B cell (primary cell): ENCODE data around the gene MRPL17. TPM values are rescaled to one million over a fixed set of nuclear protein-coding genes. Genes with fewer than 3 reads are reported as not detected.

Experiments
- ATAC-seq: fragments of 200-7000 bp; cut with Tn5 transposase; one replicate; pipeline ENCODE4 v1.10.0; 2021; ENCODE audit warnings: low read depth, mild to moderate bottlenecking, moderate number of reproducible peaks, moderate library complexity
- CTCF ChIA-PET: fragments of 350-600 bp; sonication (Branson Sonifier 250); formaldehyde crosslinking; loops from one replicate; lab custom pipeline; 2021; ENCODE audit warnings: antibody characterized with exemption, inconsistent platforms; lab: Charles Lee
- POLR2A ChIA-PET: fragments of 350-600 bp; sonication (Branson Sonifier 250); formaldehyde crosslinking; loops from one replicate; lab custom pipeline; 2021; ENCODE audit warnings: antibody characterized with exemption; lab: Charles Lee
- DNase-seq: peaks from one replicate; pipeline ENCODE4 v3.0.0; 2013
- H2AFZ ChIP-seq: 2 replicates; pipeline ENCODE4 v1.6.1; 2012; ENCODE audit warnings: mild to moderate bottlenecking, low read depth, low read length; ENCODE audit not compliant: insufficient read depth, poor library complexity, severe bottlenecking
- H3K27ac ChIP-seq, 2 donors: 1 replicate in 1 of 2; 2 replicates in 1 of 2; pipeline ENCODE4 v1.5.1; 2012 to 2013; ENCODE audit warnings: low read length in 2 of 2, mild to moderate bottlenecking in 2 of 2, moderate library complexity in 1 of 2
- H3K27me3 ChIP-seq, 4 experiments: fragments of 200-600 bp in 1 of 4; sonication (generic) in 1 of 4; replicated peaks in 1 of 4; 1 replicate in 2 of 4; 2 replicates in 2 of 4; pipeline versions ENCODE4 v1.6.1 to v1.7.0; 2013 to 2016; ENCODE audit warnings: low read length in 3 of 4, mild to moderate bottlenecking in 2 of 4, mixed read lengths in 1 of 4, moderate library complexity in 1 of 4; ENCODE audit not compliant: insufficient read depth in 4 of 4, control insufficient read depth in 3 of 4; ENCODE audit errors: control extremely low read depth in 1 of 4
- H3K36me3 ChIP-seq, 2 experiments: replicated peaks in 1 of 2; 1 replicate in 1 of 2; 2 replicates in 1 of 2; pipeline versions ENCODE4 v1.6.1 to v1.7.1; 2013; ENCODE audit warnings: low read length in 1 of 2; ENCODE audit not compliant: insufficient read depth in 2 of 2, control insufficient read depth in 1 of 2; ENCODE audit errors: control extremely low read depth in 1 of 2, extremely low read depth in 1 of 2
- H3K4me1 ChIP-seq, 2 donors: fragments of 200-600 bp in 1 of 2; sonication (generic) in 1 of 2; 1 replicate in 1 of 2; 2 replicates in 1 of 2; pipeline versions ENCODE4 v1.5.1 to v1.6.1; 2013 to 2017; ENCODE audit warnings: low read length in 2 of 2; ENCODE audit not compliant: control insufficient read depth in 2 of 2, insufficient read depth in 2 of 2
- H3K4me2 ChIP-seq: replicated peaks from 2 replicates; pipeline ENCODE3; 2012; ENCODE audit warnings: mild to moderate bottlenecking, low read depth, low read length; ENCODE audit not compliant: poor library complexity, severe bottlenecking
- H3K4me3 ChIP-seq, 5 experiments: fragments of 200-600 bp in 1 of 5; sonication (generic) in 1 of 5; 1 replicate in 3 of 5; 2 replicates in 2 of 5; pipeline versions ENCODE4 v1.5.1 to v1.7.0; 2011 to 2016; ENCODE audit warnings: low read length in 4 of 5, mild to moderate bottlenecking in 4 of 5, low read depth in 2 of 5, control low read depth in 1 of 5, moderate library complexity in 1 of 5; ENCODE audit not compliant: insufficient read depth in 1 of 5; ENCODE audit errors: control extremely low read depth in 1 of 5, extremely low read depth in 1 of 5
- H3K79me2 ChIP-seq: fragments of 200-600 bp; sonication (generic); one replicate; pipeline ENCODE4 v1.6.0; 2016; ENCODE audit warnings: low read length; ENCODE audit not compliant: control insufficient read depth, insufficient read depth
- H3K9ac ChIP-seq: fragments of 200-600 bp; sonication (generic); 2 replicates; pipeline ENCODE4 v1.6.1; 2017; ENCODE audit warnings: mild to moderate bottlenecking, low read length, moderate library complexity
- H3K9me3 ChIP-seq, 3 donors: one replicate each; pipeline versions ENCODE4 v1.6.1 to v1.7.1; 2013; ENCODE audit warnings: low read length in 2 of 3; ENCODE audit not compliant: control insufficient read depth in 2 of 3, insufficient read depth in 1 of 3; ENCODE audit errors: control extremely low read depth in 1 of 3
- H4K20me1 ChIP-seq: 2 replicates; pipeline ENCODE4 v1.6.0; 2012; ENCODE audit warnings: mild to moderate bottlenecking, low read length; ENCODE audit not compliant: insufficient read depth, control insufficient read depth, poor library complexity, severe bottlenecking
- H3K27ac Mint-ChIP-seq: one replicate; pipeline ENCODE4 v1.8.0; 2021; ENCODE audit warnings: mixed read lengths
- H3K27me3 Mint-ChIP-seq: one replicate; pipeline ENCODE4 v1.8.0; 2021; ENCODE audit warnings: mixed read lengths
- H3K4me1 Mint-ChIP-seq: one replicate; pipeline ENCODE4 v1.8.0; 2021; ENCODE audit warnings: mixed read lengths
- H3K4me3 Mint-ChIP-seq: one replicate; pipeline ENCODE4 v1.8.0; 2021; ENCODE audit warnings: mixed read lengths
- H3K9me3 Mint-ChIP-seq: one replicate; pipeline ENCODE4 v1.8.0; 2022; ENCODE audit warnings: mixed read lengths; ENCODE audit not compliant: insufficient read depth
- EZH2 ChIP-seq: IDR thresholded peaks from 2 replicates; pipeline ENCODE4 v1.6.1; 2012; ENCODE audit warnings: borderline replicate concordance, low read depth, mild to moderate bottlenecking, moderate library complexity, low read length; ENCODE audit not compliant: insufficient read depth, poor library complexity, severe bottlenecking
- WGBS: methylation state at CpG from one replicate; pipeline ENCODE4 v1.1.5; 2013; ENCODE audit warnings: missing lambda C conversion rate; ENCODE audit not compliant: insufficient coverage; 5-methylcytosine and 5-hydroxymethylcytosine counted together
- intact Hi-C: fragments of 100-400 bp; cut with micrococcal nuclease; formaldehyde crosslinking; loops from one replicate; pipeline ENCODE4 v1.10.0; 2022
- polyA plus RNA-seq: library from polyadenylated mRNA; depleted of rRNA; stranded (reverse); fragments of >200 nt; gene quantifications from 2 replicates; pipeline ENCODE4 v1.2.3, GENCODE V29; 2012
- total RNA-seq, 2 donors: library from RNA; stranded (reverse); fragments of 120-200 nt in 1 of 2; gene quantifications; 1 replicate in 1 of 2; 2 replicates in 1 of 2; pipeline versions ENCODE4 v1.2.3 to v1.2.4, GENCODE V29; 2013 to 2022
- TF ChIP-seq, protein P1 (sequence below): fragments of 200-600 bp; IDR thresholded peaks from one replicate; pipeline ENCODE4 v1.8.0; 2022; ENCODE audit warnings: antibody characterized with exemption, mild to moderate bottlenecking

MRPL17 gene
- total and polyA plus RNA-seq, 2 donors (not counting 1 experiment from before 2014, with no cell fraction given), result 9.9 to 18.2 TPM

DNA sequence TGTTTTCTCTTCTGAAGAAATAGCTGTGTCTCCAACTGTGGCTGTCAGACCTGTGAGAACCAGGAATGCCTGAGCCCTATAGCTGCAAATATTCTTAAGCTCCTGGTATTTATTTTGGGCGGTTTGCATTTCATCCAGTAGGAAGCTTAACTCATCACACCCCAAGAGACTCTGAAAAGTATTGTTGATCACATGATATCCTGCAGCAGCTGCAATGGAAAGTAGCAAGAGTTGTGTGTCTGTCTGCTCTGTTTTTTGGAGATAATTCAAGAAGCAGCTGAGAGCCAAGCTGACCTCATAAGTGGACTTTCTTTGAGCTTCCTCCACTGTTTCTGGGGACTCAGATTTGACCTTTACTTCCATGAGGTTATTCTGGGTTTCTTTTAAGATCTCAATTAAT is 36.4 kb upstream of the MRPL17 start:
- no peak overlapping the region for H3K4me3 Mint-ChIP-seq
- ATAC-seq, result no peak
- no peaks in the 10 kb centered on the region for H3K9me3 Mint-ChIP-seq
- peaks cover 76% of the 10 kb centered on the region for H3K79me2 ChIP-seq
- H3K9me3 ChIP-seq, result no peaks in the 10 kb centered on the region
- no peak overlapping the region for H2AFZ ChIP-seq
- CTCF ChIA-PET, result interaction anchor here (0.8 to 16.3 kb wide), 6 partner anchors 9 to 188 kb away, joined by 3 to 158 read pairs (median 8); no protein-coding TSS in a partner anchor
- DNase-seq, result no peak
- no peak overlapping the region for H3K4me2 ChIP-seq
- peaks cover 5 to 58% of the 10 kb centered on the region in 2 experiments for H3K36me3 ChIP-seq
- H3K4me3 ChIP-seq, result no peak overlapping the region
- peaks cover 70% of the 10 kb centered on the region for H4K20me1 ChIP-seq
- intact Hi-C loops, result no loop called here
- no peaks in the 10 kb centered on the region for H3K27me3 ChIP-seq
- H3K27ac Mint-ChIP-seq, result no peak overlapping the region
- H3K27me3 Mint-ChIP-seq, result no peaks in the 10 kb centered on the region
- no CpG with 5 or more reads among the region's 1 CpG for WGBS
- H3K4me1 ChIP-seq, result peaks cover 9 to 13% of the 10 kb centered on the region in 2 donors
- H3K4me1 Mint-ChIP-seq, result peaks cover 46% of the 10 kb centered on the region
- no peak overlapping the region for H3K9ac ChIP-seq
- no peak overlapping the region for H3K27ac ChIP-seq
- no peak for TF ChIP-seq EZH2
- TF ChIP-seq, protein P1, sequence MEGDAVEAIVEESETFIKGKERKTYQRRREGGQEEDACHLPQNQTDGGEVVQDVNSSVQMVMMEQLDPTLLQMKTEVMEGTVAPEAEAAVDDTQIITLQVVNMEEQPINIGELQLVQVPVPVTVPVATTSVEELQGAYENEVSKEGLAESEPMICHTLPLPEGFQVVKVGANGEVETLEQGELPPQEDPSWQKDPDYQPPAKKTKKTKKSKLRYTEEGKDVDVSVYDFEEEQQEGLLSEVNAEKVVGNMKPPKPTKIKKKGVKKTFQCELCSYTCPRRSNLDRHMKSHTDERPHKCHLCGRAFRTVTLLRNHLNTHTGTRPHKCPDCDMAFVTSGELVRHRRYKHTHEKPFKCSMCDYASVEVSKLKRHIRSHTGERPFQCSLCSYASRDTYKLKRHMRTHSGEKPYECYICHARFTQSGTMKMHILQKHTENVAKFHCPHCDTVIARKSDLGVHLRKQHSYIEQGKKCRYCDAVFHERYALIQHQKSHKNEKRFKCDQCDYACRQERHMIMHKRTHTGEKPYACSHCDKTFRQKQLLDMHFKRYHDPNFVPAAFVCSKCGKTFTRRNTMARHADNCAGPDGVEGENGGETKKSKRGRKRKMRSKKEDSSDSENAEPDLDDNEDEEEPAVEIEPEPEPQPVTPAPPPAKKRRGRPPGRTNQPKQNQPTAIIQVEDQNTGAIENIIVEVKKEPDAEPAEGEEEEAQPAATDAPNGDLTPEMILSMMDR, result no peak
- POLR2A ChIA-PET, result no interaction called here

DNA sequence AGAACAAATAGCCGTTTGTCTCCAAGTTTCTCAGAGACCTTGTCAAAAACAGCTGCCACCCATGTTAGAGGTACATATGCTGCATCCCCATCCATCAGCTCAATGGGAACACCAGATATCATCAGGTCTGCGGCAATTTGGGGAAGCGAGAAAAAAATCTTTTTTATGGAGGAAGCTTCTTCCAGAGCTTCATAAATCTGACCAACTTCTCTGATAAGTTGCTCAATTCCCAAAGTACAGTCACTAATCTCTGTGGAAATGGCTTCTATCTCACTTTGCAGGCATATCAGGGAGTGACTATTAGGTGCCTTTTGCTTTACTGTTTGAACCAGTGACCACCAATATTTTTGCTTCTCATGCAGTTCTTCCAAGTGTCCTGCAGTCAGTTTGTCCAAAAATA is 34.3 kb upstream of the MRPL17 start:
- Mint-ChIP-seq H3K27me3 (no peaks in the 10 kb centered on the region), H3K4me1 (peaks cover 34% of the 10 kb centered on the region), H3K9me3 (no peaks in the 10 kb centered on the region), H3K27ac (no peak overlapping the region), H3K4me3 (no peak overlapping the region)
- Histone ChIP-seq H3K9me3 (no peaks in the 10 kb centered on the region), H3K27me3 (no peaks in the 10 kb centered on the region), H3K27ac (no peak overlapping the region), H3K4me3 (no peak overlapping the region), H3K79me2 (peaks cover 54% of the 10 kb centered on the region), H2AFZ (no peak overlapping the region), H3K36me3 (peaks cover 2 to 46% of the 10 kb centered on the region in 2 experiments), H3K4me1 (peaks cover 7 to 9% of the 10 kb centered on the region in 2 donors), H3K4me2 (no peak overlapping the region), H3K9ac (no peak overlapping the region), H4K20me1 (peaks cover 57% of the 10 kb centered on the region)
- CTCF ChIA-PET, result interaction anchor here (1.1 to 16.3 kb wide), 4 partner anchors 11 to 40 kb away, joined by 3 to 158 read pairs (median 10); no protein-coding TSS in a partner anchor
- WGBS, result 100% methylated on average over 1 of the region's 3 CpGs
- TF ChIP-seq EZH2, result no peak
- TF ChIP-seq, protein P1, result no peak
- POLR2A ChIA-PET, result no interaction called here
- DNase-seq, result no peak
- intact Hi-C loops, result no loop called here
- no peak for ATAC-seq
